SK-N-MC (cell line): ENCODE data around the gene TIMM21.

ENCODE experiments used
- EZH2 ChIP-seq: fragments of 200-600 bp; sonication (generic); IDR thresholded peaks from one replicate; pipeline ENCODE4 v1.6.1; 2017; ENCODE audit warnings: antibody characterized with exemption
- POLR2AphosphoS5 ChIP-seq: IDR thresholded peaks from 2 replicates; pipeline ENCODE4 v1.6.1; 2012; ENCODE audit warnings: mild to moderate bottlenecking, low read depth, low read length, borderline replicate concordance

DNA sequence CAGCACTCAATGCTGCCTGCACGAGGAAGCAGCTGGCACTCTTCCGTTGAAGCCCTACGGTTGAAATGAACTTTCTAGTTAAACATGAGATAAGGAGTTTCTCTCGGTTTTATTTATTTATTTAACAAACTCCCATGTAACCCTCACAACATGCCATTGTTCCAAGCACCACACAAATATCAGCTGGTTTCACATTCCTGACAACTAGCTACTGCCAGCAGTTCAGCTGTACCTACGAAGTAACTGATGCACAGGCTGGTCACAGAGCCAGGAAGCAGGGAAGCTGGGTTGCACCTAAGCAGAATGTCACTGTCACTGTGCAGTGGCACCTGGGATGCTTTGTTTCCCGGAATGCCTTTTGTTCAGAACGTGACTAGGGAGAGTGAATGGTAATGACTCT, 18.1 kb downstream of the TIMM21 start:
- TF ChIP-seq EZH2 (no peak), POLR2AphosphoS5 (no peak)
